Karpas-422 (cell line): ENCODE data around the gene REX1BD. TPM values are rescaled to one million over a fixed set of nuclear protein-coding genes. Genes with fewer than 3 reads are reported as not detected.
"Not testable (repeated sequence)": the region's sequence is repeated elsewhere in the genome, so short reads cannot be mapped to it uniquely, and the experiment has no call there.

ENCODE experiments used
- DNase-seq: peaks from one replicate; pipeline ENCODE4 v3.0.0-alpha.2; 2015
- H2AFZ ChIP-seq: fragments of 200-600 bp; sonication (generic); 2 replicates; pipeline ENCODE4 v1.6.1; 2014; ENCODE audit warnings: antibody characterized with exemption, low read length, mixed read lengths
- H3K27ac ChIP-seq: fragments of 200-600 bp; sonication (generic); 2 replicates; pipeline ENCODE4 v1.5.1; 2014; ENCODE audit warnings: mild to moderate bottlenecking, low read length, moderate library complexity
- H3K27me3 ChIP-seq: fragments of 200-600 bp; sonication (generic); 2 replicates; pipeline ENCODE4 v1.6.1; 2014; ENCODE audit warnings: low read length, mixed read lengths
- H3K36me3 ChIP-seq: fragments of 200-600 bp; sonication (generic); 2 replicates; pipeline ENCODE4 v1.6.1; 2014; ENCODE audit warnings: low read length, mixed read lengths; ENCODE audit not compliant: insufficient read depth
- H3K4me1 ChIP-seq: fragments of 200-600 bp; sonication (generic); 2 replicates; pipeline ENCODE4 v1.6.1; 2014; ENCODE audit warnings: mild to moderate bottlenecking, low read length, mixed read lengths
- H3K4me2 ChIP-seq: fragments of 200-600 bp; sonication (generic); 2 replicates; pipeline ENCODE4 v1.6.1; 2014; ENCODE audit warnings: low read length, low read depth, mild to moderate bottlenecking; ENCODE audit not compliant: poor library complexity, severe bottlenecking
- H3K4me3 ChIP-seq: fragments of 200-600 bp; sonication (generic); 2 replicates; pipeline ENCODE4 v1.5.1; 2014; ENCODE audit warnings: mild to moderate bottlenecking, antibody characterized with exemption, low read length, mixed read lengths
- H3K79me2 ChIP-seq: fragments of 200-600 bp; sonication (generic); 2 replicates; pipeline ENCODE4 v1.6.1; 2014; ENCODE audit warnings: mild to moderate bottlenecking, low read length, mixed read lengths
- H3K9ac ChIP-seq: fragments of 200-600 bp; sonication (generic); 2 replicates; pipeline ENCODE4 v1.6.0; 2014; ENCODE audit warnings: low read length
- H3K9me2 ChIP-seq: fragments of 200-600 bp; sonication (generic), shearing (Covaris generic); replicated peaks from 2 replicates; pipeline ENCODE4 v1.6.0; 2014; ENCODE audit warnings: mild to moderate bottlenecking, low read length, moderate library complexity; ENCODE audit not compliant: insufficient read depth
- H3K9me3 ChIP-seq: fragments of 300-700, 200-600 bp; sonication (generic); 2 replicates; pipeline ENCODE4 v1.6.1; 2014; ENCODE audit warnings: low read length, mixed read lengths
- H4K20me1 ChIP-seq: fragments of 200-600 bp; sonication (generic); 2 replicates; pipeline ENCODE4 v1.6.1; 2014; ENCODE audit warnings: mild to moderate bottlenecking, antibody characterized with exemption, low read length, low read depth; ENCODE audit not compliant: insufficient read depth
- total RNA-seq: library from RNA; depleted of rRNA; stranded (reverse); fragments of >200 nt; shearing (Covaris generic); gene quantifications from 2 replicates; pipeline ENCODE4 v1.2.3, GENCODE V29; 2014; ENCODE audit warnings: low replicate concordance

The REX1BD gene
- total RNA-seq, 1 experiment from 2014 or later = 45.7 TPM

GRCh38 chr19:18587962-18588610 lies 512 bp upstream of the REX1BD start:
- H3K4me2 ChIP-seq = peak overlapping the region; percentile 96
- no peaks in the 10 kb centered on the region for H3K27me3 ChIP-seq
- DNase-seq = no peak
- peak overlapping the region; percentile 85 for H2AFZ ChIP-seq
- no peaks in the 10 kb centered on the region for H3K36me3 ChIP-seq
- H3K9ac ChIP-seq = peak overlapping the region; percentile 90
- peaks cover 30% of the 10 kb centered on the region for H3K4me1 ChIP-seq
- peak overlapping the region; percentile 84 for H3K4me3 ChIP-seq
- H3K27ac ChIP-seq = peak overlapping the region; percentile 85
- no peaks in the 10 kb centered on the region for H3K9me3 ChIP-seq
- no peaks in the 10 kb centered on the region for H3K79me2 ChIP-seq
- no peaks in the 10 kb centered on the region for H3K9me2 ChIP-seq
- H4K20me1 ChIP-seq = no peaks in the 10 kb centered on the region

GRCh38 chr19:18589380-18590272 lies 1.0 kb downstream of the REX1BD start:
- Histone ChIP-seq H3K79me2 (no peaks in the 10 kb centered on the region), H3K9ac (peak overlapping the region; percentile 90), H3K36me3 (no peaks in the 10 kb centered on the region), H2AFZ (peak overlapping the region; percentile 87; the same call in 1 of the 2 replicates), H3K4me3 (peak overlapping the region; percentile 84), H3K9me3 (no peaks in the 10 kb centered on the region), H3K27me3 (no peaks in the 10 kb centered on the region), H3K4me2 (peak overlapping the region; percentile 96), H4K20me1 (no peaks in the 10 kb centered on the region), H3K9me2 (no peaks in the 10 kb centered on the region), H3K4me1 (peaks cover 43% of the 10 kb centered on the region), H3K27ac (peak overlapping the region; percentile 85)
- peak; percentile 88 for DNase-seq

GRCh38 chr19:18590273-18591272 lies 2.0 kb downstream of the REX1BD start:
- no peaks in the 10 kb centered on the region for H4K20me1 ChIP-seq
- H3K36me3 ChIP-seq = no peaks in the 10 kb centered on the region
- peak overlapping the region; percentile 90 for H3K9ac ChIP-seq
- H3K9me3 ChIP-seq = no peaks in the 10 kb centered on the region
- no peaks in the 10 kb centered on the region for H3K79me2 ChIP-seq
- H2AFZ ChIP-seq = no peak overlapping the region
- H3K9me2 ChIP-seq = no peaks in the 10 kb centered on the region
- H3K27me3 ChIP-seq = no peaks in the 10 kb centered on the region
- peaks cover 51% of the 10 kb centered on the region for H3K4me1 ChIP-seq
- peak overlapping the region; percentile 84 for H3K4me3 ChIP-seq
- peak; percentile 93 for DNase-seq
- H3K4me2 ChIP-seq = peak overlapping the region; percentile 96
- H3K27ac ChIP-seq = peak overlapping the region; percentile 85; the same call in 1 of the 2 replicates

GRCh38 chr19:18591735-18592385 lies 3.3 kb downstream of the REX1BD start:
- Histone ChIP-seq H3K9me3 (no peaks in the 10 kb centered on the region), H3K27me3 (no peaks in the 10 kb centered on the region), H3K27ac (no peak overlapping the region), H3K4me3 (no peak overlapping the region), H4K20me1 (no peaks in the 10 kb centered on the region), H3K9me2 (no peaks in the 10 kb centered on the region), H3K4me1 (peaks cover 51% of the 10 kb centered on the region), H3K9ac (no peak overlapping the region), H3K79me2 (no peaks in the 10 kb centered on the region), H2AFZ (no peak overlapping the region), H3K4me2 (no peak overlapping the region), H3K36me3 (no peaks in the 10 kb centered on the region)
- no peak for DNase-seq

GRCh38 chr19:18592732-18593131 lies 4.1 kb downstream of the REX1BD start:
- H3K4me3 ChIP-seq, H3K27me3 ChIP-seq, H3K9me3 ChIP-seq, H2AFZ ChIP-seq, DNase-seq, H3K36me3 ChIP-seq, H4K20me1 ChIP-seq, H3K9me2 ChIP-seq, H3K79me2 ChIP-seq: not testable (repeated sequence)
- 0 out of 2 replicates have a peak overlapping the region, but pooled peaks have one; percentile 23 for H3K27ac ChIP-seq
- H3K4me2 ChIP-seq = peak overlapping the region; percentile 95
- peaks cover 50% of the 10 kb centered on the region for H3K4me1 ChIP-seq
- peak overlapping the region; percentile 74; the same call in 1 of the 2 replicates for H3K9ac ChIP-seq

GRCh38 chr19:18593367-18594095 lies 4.9 kb downstream of the REX1BD start:
- Histone ChIP-seq H3K9ac (peak overlapping the region; percentile 74), H3K4me3 (peak overlapping the region; percentile 73), H3K9me3 (no peaks in the 10 kb centered on the region), H3K9me2 (no peaks in the 10 kb centered on the region), H3K27me3 (no peaks in the 10 kb centered on the region), H4K20me1 (no peaks in the 10 kb centered on the region), H3K4me1 (peaks cover 43% of the 10 kb centered on the region), H3K4me2 (peak overlapping the region; percentile 95), H3K36me3 (no peaks in the 10 kb centered on the region), H3K27ac (peak overlapping the region; percentile 23; the same call in 1 of the 2 replicates), H2AFZ (no peak overlapping the region), H3K79me2 (no peaks in the 10 kb centered on the region)
- DNase-seq = peak; percentile 68
